DMS 273 (cell line): ENCODE data around the gene ZSCAN30.
A peak's percentile ranks its signal among the peaks of the same experiment; 100 is the strongest.

Experiments
- DNase-seq: peaks from one replicate; lab custom pipeline; 2025; ENCODE audit not compliant: unreplicated experiment; lab: John Stamatoyannopoulos, UW

Gene ZSCAN30

GRCh38 chr18:35282353-35282752, 7.7 kb downstream of the ZSCAN30 start:
- DNase-seq = no peak

GRCh38 chr18:35278969-35279368, 11.1 kb downstream of the ZSCAN30 start:
- no peak for DNase-seq

- DNase-seq = no peak
Observed at GRCh38 chr18:35278085-35278484, 11.9 kb downstream of the ZSCAN30 start.

- no peak for DNase-seq
Observed at GRCh38 chr18:35277633-35278032, 12.4 kb downstream of the ZSCAN30 start.

- DNase-seq = no peak
Observed at GRCh38 chr18:35276267-35276666, 13.8 kb downstream of the ZSCAN30 start.

GRCh38 chr18:35271656-35272055, 18.4 kb downstream of the ZSCAN30 start:
- DNase-seq = no peak

- DNase-seq = no peak
Observed at GRCh38 chr18:35268821-35269220, 21.2 kb downstream of the ZSCAN30 start.

GRCh38 chr18:35267809-35268208, 22.2 kb downstream of the ZSCAN30 start:
- no peak for DNase-seq

GRCh38 chr18:35267161-35267651, 22.8 kb downstream of the ZSCAN30 start:
- no peak for DNase-seq

GRCh38 chr18:35264409-35264808, 25.6 kb downstream of the ZSCAN30 start:
- DNase-seq = no peak

- DNase-seq = no peak
Observed at GRCh38 chr18:35256947-35257346, 33.1 kb downstream of the ZSCAN30 start.

GRCh38 chr18:35253655-35254287, 36.3 kb downstream of the ZSCAN30 start:
- no peak for DNase-seq

GRCh38 chr18:35252466-35252865, 37.6 kb downstream of the ZSCAN30 start:
- DNase-seq = no peak

GRCh38 chr18:35248429-35248828, 41.6 kb downstream of the ZSCAN30 start:
- DNase-seq = no peak

GRCh38 chr18:35247412-35248249, 42.4 kb downstream of the ZSCAN30 start:
- no peak for DNase-seq

- DNase-seq = no peak
Observed at GRCh38 chr18:35246831-35247230, 43.2 kb downstream of the ZSCAN30 start.

- DNase-seq = no peak
Observed at GRCh38 chr18:35245719-35246317, 44.2 kb downstream of the ZSCAN30 start.

- DNase-seq = no peak
Observed at GRCh38 chr18:35244671-35245070, 45.4 kb downstream of the ZSCAN30 start.

GRCh38 chr18:35242426-35242825, 47.6 kb downstream of the ZSCAN30 start:
- no peak for DNase-seq

GRCh38 chr18:35241448-35241804, 48.6 kb downstream of the ZSCAN30 start:
- DNase-seq = no peak

- DNase-seq = peak; percentile 99
Observed at GRCh38 chr18:35240664-35241447, 49.2 kb downstream of the ZSCAN30 start, which contains the start of gene ZNF397. Gene ZNF397, plus strand, starts transcription at chr18:35241034. Its CDS starts 1,437 bp downstream, at chr18:35242471.
